Effector memory CD8-positive, alpha-beta T cell (primary cell): Measurements from ENCODE around the gene CDKN3.
"Not testable (repeated sequence)": the region's sequence is repeated elsewhere in the genome, so short reads cannot be mapped to it uniquely, and the experiment has no call there.

ENCODE experiments used
- ATAC-seq: fragments of 150-1000 bp; cut with Tn5 transposase; replicated peaks from 2 replicates; pipeline ENCODE4 v1.10.0; 2021; ENCODE audit warnings: mild to moderate bottlenecking, moderate library complexity
- DNase-seq, 3 experiments: peaks; one replicate each; pipeline ENCODE4 v3.0.0; 2021
- H3K27ac Mint-ChIP-seq, 2 donors: one replicate each; pipeline ENCODE4 v1.8.0; 2022; ENCODE audit warnings: mild to moderate bottlenecking in 2 of 2, mixed read lengths in 2 of 2, moderate library complexity in 2 of 2
- H3K27me3 Mint-ChIP-seq, 2 donors: one replicate each; pipeline ENCODE4 v1.8.0; 2022; ENCODE audit warnings: mixed read lengths in 2 of 2
- H3K36me3 Mint-ChIP-seq: one replicate; pipeline ENCODE4 v1.8.0; 2022; ENCODE audit warnings: mild to moderate bottlenecking, moderate library complexity, mixed read lengths; ENCODE audit not compliant: insufficient read depth
- H3K4me1 Mint-ChIP-seq, 2 donors: one replicate each; pipeline ENCODE4 v1.8.0; 2022; ENCODE audit warnings: low read depth in 2 of 2, mixed read lengths in 2 of 2
- H3K4me3 Mint-ChIP-seq, 2 donors: one replicate each; pipeline ENCODE4 v1.8.0; 2022; ENCODE audit warnings: mild to moderate bottlenecking in 2 of 2, mixed read lengths in 2 of 2, moderate library complexity in 2 of 2
- H3K9me3 Mint-ChIP-seq, 2 donors: one replicate each; pipeline ENCODE4 v1.8.0; 2022; ENCODE audit warnings: mixed read lengths in 2 of 2

CDKN3 gene

DNA sequence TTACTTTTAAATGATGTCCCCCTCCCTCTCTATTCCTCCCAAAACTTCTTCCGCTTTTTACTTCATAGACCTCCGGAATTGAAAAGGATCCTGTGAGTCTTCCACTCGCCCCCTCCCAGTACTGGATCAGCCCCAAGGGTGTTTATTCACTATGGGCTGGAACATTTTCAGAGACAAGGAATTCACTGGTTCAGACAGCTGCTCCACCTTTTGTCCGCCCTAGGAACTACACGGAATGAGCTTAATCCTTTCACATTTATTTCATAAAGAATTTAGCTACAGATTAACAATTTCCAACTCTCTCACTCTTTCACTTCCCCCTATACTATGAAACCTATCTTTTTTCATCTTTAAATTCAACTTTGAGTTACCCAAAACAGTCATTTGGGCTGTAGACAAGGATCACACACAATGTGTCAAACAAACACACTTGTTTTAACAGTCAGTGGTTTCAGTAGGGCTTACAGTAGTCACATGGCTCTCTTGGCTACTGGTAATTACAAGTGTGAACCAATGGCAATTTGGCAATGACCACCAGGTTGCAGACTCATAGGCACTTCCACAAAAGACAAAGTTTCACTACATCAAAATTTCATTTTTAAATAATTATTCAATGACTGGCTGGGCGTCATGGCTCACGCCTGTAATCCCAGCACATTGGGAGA is 23.8 kb downstream of the CDKN3 start:
- Mint-ChIP-seq H3K9me3 (no peaks in the 10 kb centered on the region), H3K4me3 (no peak overlapping the region), H3K27ac (peak overlapping the region in 1 of 2 donors; percentile 13), H3K36me3 (peaks cover 7% of the 10 kb centered on the region), H3K27me3 (no peaks in the 10 kb centered on the region), H3K4me1 (peaks cover 2 to 10% of the 10 kb centered on the region in 2 donors)
- ATAC-seq (no peak), DNase-seq (no peak)

DNA sequence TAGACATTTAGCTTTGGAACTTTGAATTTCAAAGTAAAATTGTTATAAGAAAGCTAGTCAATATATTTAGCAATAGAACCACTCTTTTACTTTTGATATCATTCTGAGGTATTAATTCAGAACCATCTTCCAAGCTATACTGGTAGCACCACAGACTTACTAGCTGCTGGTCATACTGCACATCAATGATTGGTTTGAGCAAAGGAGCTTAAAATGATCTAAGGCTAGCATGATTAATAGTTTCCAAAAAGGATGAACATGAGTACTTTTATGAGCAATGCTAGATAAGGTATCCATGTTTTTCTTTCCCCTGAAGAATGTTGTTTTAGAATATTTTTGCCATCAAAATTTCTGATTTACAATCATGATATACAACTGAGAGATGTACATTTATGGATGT is 27.2 kb downstream of the CDKN3 start:
- H3K4me1 Mint-ChIP-seq: peaks cover 2 to 10% of the 10 kb centered on the region in 2 donors
- DNase-seq (no peak), ATAC-seq (no peak)
- H3K27ac Mint-ChIP-seq: peak overlapping the region in 1 of 2 donors; percentile 3
- peaks cover 19% of the 10 kb centered on the region for H3K36me3 Mint-ChIP-seq
- no peaks in the 10 kb centered on the region for H3K9me3 Mint-ChIP-seq
- no peaks in the 10 kb centered on the region for H3K27me3 Mint-ChIP-seq
- H3K4me3 Mint-ChIP-seq: no peak overlapping the region

- DNase-seq (no peak), ATAC-seq (no peak)
- Mint-ChIP-seq H3K9me3 (no peaks in the 10 kb centered on the region), H3K27me3 (no peaks in the 10 kb centered on the region), H3K4me3 (no peak overlapping the region), H3K36me3 (peaks cover 24% of the 10 kb centered on the region), H3K27ac (peak overlapping the region in 1 of 2 donors; percentile 3), H3K4me1 (peaks cover 2 to 10% of the 10 kb centered on the region in 2 donors)
These were observed 27.7 kb downstream of the CDKN3 start for GRCh38 chr14:54424479-54424901.

GRCh38 chr14:54425068-54425467 is 28.3 kb downstream of the CDKN3 start:
- H3K4me1 Mint-ChIP-seq: peaks cover 2 to 13% of the 10 kb centered on the region in 2 donors
- H3K36me3 Mint-ChIP-seq: peaks cover 30% of the 10 kb centered on the region

GRCh38 chr14:54425537-54426274 is 28.9 kb downstream of the CDKN3 start:
- ATAC-seq (no peak), DNase-seq (no peak)
- H3K27ac Mint-ChIP-seq: no peak overlapping the region
- no peaks in the 10 kb centered on the region for H3K9me3 Mint-ChIP-seq
- peaks cover 1 to 8% of the 10 kb centered on the region in 2 donors for H3K4me1 Mint-ChIP-seq
- H3K4me3 Mint-ChIP-seq: no peak overlapping the region
- peaks cover 33% of the 10 kb centered on the region for H3K36me3 Mint-ChIP-seq
- no peaks in the 10 kb centered on the region for H3K27me3 Mint-ChIP-seq

More at GRCh38 chr14:54425068-54425467, 28.3 kb downstream of the CDKN3 start:
- ATAC-seq: no peak
- H3K27me3 Mint-ChIP-seq: no peaks in the 10 kb centered on the region
- H3K4me3 Mint-ChIP-seq: no peak overlapping the region
- H3K27ac Mint-ChIP-seq: no peak overlapping the region
- no peak for DNase-seq
- no peaks in the 10 kb centered on the region for H3K9me3 Mint-ChIP-seq

- Mint-ChIP-seq H3K9me3 (no peaks in the 10 kb centered on the region), H3K36me3 (peaks cover 43% of the 10 kb centered on the region), H3K4me1 (peaks cover 1 to 11% of the 10 kb centered on the region in 2 donors), H3K27me3 (no peaks in the 10 kb centered on the region), H3K27ac (no peak overlapping the region), H3K4me3 (no peak overlapping the region)
- DNase-seq: no peak
- ATAC-seq: no peak
These were observed 31.1 kb downstream of the CDKN3 start for GRCh38 chr14:54427871-54428270.

DNA sequence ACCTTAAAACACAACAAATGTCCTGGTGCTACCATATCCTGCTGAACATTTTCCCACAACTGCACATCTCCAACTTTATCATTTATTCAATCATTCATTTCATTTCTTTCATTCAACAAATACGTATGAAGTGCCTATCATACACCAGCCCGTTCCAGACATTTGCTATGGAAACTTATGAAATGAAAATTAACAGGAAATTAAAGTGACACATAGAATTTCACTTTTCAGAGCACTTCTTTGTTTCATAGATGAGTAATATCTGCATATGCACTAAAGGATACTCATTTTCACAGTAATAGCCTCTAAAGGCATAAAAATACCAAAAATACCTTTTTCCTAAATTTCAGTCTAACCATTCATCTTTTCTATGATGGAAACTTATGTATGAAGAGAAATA is 31.7 kb downstream of the CDKN3 start:
- ATAC-seq (no peak), DNase-seq (no peak)
- H3K9me3 Mint-ChIP-seq: no peaks in the 10 kb centered on the region
- no peak overlapping the region for H3K27ac Mint-ChIP-seq
- H3K4me3 Mint-ChIP-seq: no peak overlapping the region
- H3K27me3 Mint-ChIP-seq: no peaks in the 10 kb centered on the region
- peaks cover 48% of the 10 kb centered on the region for H3K36me3 Mint-ChIP-seq
- peaks cover 1 to 11% of the 10 kb centered on the region in 2 donors for H3K4me1 Mint-ChIP-seq

- Mint-ChIP-seq H3K36me3 (peaks cover 26% of the 10 kb centered on the region), H3K4me3 (peak overlapping the region; percentile 47 to 60), H3K27ac (peak overlapping the region; percentile 81 to 85), H3K27me3 (no peaks in the 10 kb centered on the region), H3K4me1 (peaks cover 32 to 55% of the 10 kb centered on the region in 2 donors), H3K9me3 (no peaks in the 10 kb centered on the region)
- DNase-seq (no peak), ATAC-seq (peak; percentile 77)
These were observed 38.7 kb downstream of the CDKN3 start for GRCh38 chr14:54435500-54435981.

DNA sequence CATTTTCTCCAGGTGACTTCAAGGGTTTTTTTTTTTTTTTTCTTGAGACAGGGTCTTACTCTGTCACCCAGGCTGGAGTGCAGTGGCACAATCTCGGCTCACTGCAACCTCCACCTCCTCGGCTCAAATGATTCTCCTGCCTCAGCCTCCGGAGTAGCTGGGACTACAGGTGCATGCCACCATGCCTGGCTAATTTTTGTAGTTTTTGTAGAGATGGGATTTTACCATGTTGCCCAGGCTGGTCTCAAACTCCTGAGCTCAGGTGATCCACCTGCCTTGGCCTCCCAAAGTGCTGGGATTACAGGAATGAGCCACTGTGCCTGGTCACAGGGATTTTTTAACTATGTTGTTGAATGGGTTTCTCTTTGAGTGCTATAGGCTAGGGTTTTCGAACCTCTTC is 41.1 kb downstream of the CDKN3 start:
- not testable (repeated sequence) for H3K4me3 Mint-ChIP-seq, ATAC-seq, H3K9me3 Mint-ChIP-seq, H3K27me3 Mint-ChIP-seq, DNase-seq, H3K27ac Mint-ChIP-seq
- Mint-ChIP-seq H3K36me3 (peaks cover 26% of the 10 kb centered on the region), H3K4me1 (peaks cover 38 to 61% of the 10 kb centered on the region in 2 donors)

DNA sequence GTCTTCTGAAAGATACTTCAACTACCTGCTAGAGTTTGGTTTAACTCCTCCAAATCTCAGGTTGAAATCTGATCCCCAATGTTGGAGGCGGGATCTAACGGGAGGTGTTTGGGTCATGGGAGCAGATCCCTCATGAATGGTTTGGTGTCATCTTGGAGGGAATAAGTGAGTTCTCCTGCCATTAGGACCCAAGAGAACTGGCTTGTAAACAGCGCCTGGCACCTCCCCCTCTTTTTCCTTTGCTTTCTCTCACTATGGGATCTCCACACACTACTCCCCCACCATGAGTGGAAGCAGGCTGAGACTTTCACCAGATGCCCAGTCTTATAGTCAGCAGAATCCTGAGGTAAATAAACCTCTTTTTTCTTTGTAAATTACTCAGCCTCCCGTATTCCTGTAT is 41.9 kb downstream of the CDKN3 start:
- no peak for DNase-seq
- H3K36me3 Mint-ChIP-seq: peaks cover 22% of the 10 kb centered on the region
- H3K27ac Mint-ChIP-seq: no peak overlapping the region
- H3K27me3 Mint-ChIP-seq: no peaks in the 10 kb centered on the region
- H3K4me3 Mint-ChIP-seq: no peak overlapping the region
- H3K4me1 Mint-ChIP-seq: peaks cover 38 to 59% of the 10 kb centered on the region in 2 donors
- no peaks in the 10 kb centered on the region for H3K9me3 Mint-ChIP-seq
- no peak for ATAC-seq

DNA sequence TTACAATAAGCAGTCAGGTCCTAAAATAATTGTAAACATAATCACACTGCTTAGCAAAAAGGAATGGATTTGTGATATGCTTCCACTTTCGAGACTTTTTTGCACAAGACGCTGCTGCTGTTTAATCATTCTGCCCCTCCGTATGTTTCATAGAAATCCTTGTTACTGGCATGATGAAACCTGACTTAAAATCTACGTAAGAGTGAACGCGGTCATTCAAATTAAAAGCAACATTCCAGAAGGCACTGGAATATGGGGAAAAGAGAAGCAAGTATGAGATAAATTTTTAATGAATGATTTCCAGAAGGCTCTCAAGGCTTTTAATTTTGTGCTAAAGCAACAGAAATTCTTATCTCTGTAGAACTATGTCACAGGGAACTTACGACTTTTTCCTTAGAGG is 43.2 kb downstream of the CDKN3 start:
- peaks cover 15% of the 10 kb centered on the region for H3K36me3 Mint-ChIP-seq
- peak overlapping the region; percentile 88 to 97 for H3K27ac Mint-ChIP-seq
- ATAC-seq: no peak
- no peaks in the 10 kb centered on the region for H3K9me3 Mint-ChIP-seq
- H3K4me1 Mint-ChIP-seq: peaks cover 35 to 53% of the 10 kb centered on the region in 2 donors
- no peak for DNase-seq
- peaks cover 6 to 12% of the 10 kb centered on the region in 2 donors for H3K27me3 Mint-ChIP-seq
- peak overlapping the region; percentile 85 to 93 for H3K4me3 Mint-ChIP-seq

DNA sequence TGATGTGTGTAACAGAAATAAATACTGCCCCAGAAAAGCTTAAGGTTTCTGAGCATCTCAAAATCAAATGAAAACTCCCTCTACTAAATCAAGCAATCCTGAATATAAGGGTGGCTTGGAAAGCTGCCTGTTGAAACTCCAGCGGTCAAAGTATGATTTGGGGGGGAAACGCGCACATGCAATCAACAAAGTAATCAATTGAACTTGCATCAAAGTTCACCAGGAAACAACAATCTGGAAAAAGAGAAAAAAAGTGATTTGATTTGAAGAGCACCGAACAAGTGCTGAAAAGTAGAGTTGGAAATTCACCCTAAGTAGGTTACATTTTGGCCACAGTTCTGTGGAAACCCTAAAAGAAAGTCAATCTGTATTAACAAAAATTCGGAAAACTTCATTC is 43.7 kb downstream of the CDKN3 start:
- H3K27me3 Mint-ChIP-seq: peaks cover 6 to 12% of the 10 kb centered on the region in 2 donors
- peak overlapping the region; percentile 85 to 93 for H3K4me3 Mint-ChIP-seq
- no peaks in the 10 kb centered on the region for H3K9me3 Mint-ChIP-seq
- peaks cover 15% of the 10 kb centered on the region for H3K36me3 Mint-ChIP-seq
- peaks cover 31 to 49% of the 10 kb centered on the region in 2 donors for H3K4me1 Mint-ChIP-seq
- H3K27ac Mint-ChIP-seq: peak overlapping the region; percentile 88 to 97
- DNase-seq: no peak
- no peak for ATAC-seq

DNA sequence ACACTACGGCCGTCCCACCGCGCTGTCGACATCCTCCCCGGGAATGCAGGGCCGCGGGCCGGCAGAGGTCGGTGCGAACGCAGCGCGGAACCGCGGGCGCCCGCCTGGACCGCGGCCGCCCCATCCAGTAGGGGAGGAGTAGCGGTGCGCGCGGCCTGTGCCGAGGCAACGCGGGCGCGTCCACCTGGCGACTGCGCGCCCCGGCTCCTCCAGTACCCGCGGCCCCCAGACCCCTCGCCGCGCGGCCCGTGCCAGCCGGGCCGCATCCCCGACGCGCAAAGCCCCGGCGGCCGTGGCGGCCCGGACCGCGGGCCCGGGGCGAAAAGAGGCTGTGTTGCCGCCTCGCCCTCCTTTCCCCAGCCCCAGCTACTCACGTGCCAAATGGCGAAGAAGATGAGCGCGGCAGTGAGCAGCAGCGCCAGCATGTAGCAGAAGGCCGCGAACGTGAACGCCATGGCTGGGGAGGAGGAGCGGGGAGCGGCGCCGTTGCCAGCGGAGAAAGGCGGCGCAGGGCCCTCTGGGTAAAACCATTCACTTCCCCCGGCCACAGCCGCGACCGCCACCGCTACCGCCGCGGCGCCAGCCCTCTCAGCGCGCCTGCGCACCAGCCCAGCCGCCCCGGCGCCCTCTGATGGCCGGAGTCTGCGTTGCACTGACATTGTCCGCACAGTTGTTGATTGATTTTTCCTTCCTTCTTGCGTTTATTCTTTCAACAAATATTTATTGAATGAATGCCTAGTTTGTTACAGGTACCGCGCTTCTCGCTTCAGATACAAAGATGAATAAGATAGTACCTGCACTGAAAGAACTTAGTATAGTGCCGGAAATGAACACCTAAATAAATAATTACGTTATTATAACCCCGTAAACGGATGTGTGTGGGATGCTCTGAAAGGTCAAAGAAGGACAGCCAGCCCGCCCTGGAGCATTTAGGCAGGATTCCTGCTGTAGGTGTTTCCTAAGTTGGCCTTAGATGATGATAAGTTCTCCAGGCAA is 44.4 kb downstream of the CDKN3 start, which contains the start of gene CNIH1:
Gene CNIH1 (minus strand): TSS at position 502 of the 996 bp plus-strand sequence. CDS start 47 bp downstream, at position 455.
- DNase-seq (peak; percentile 94 to 97 (median 97)), ATAC-seq (peak; percentile 94)
- H3K36me3 Mint-ChIP-seq: peaks cover 15% of the 10 kb centered on the region
- H3K4me1 Mint-ChIP-seq: peaks cover 26 to 42% of the 10 kb centered on the region in 2 donors
- peak within 1 kb of the TSS; percentile 88 to 97 for H3K27ac Mint-ChIP-seq
- H3K27me3 Mint-ChIP-seq: peaks cover 10 to 15% of the 10 kb centered on the region in 2 donors
- H3K4me3 Mint-ChIP-seq: peak within 1 kb of the TSS; percentile 85 to 93
- H3K9me3 Mint-ChIP-seq: no peaks in the 10 kb centered on the region
